ENCODE results near the gene HS3ST5.

GRCh38 chr6:114106020-114106419 lies 236.8 kb downstream of the HS3ST5 start:
- TF ChIP-seq CTCF (IDR thresholded peaks at IDR 0.05): no peak
- TF ChIP-seq POLR2A (IDR thresholded peaks at IDR 0.05): no peak

Data from esophagus squamous epithelium (tissue), 4 donors.